GM18907 (cell line): Measurements from ENCODE around the gene MICAL3.
"Not testable (repeated sequence)": the region's sequence is repeated elsewhere in the genome, so short reads cannot be mapped to it uniquely, and the experiment has no call there.

Source experiments
- ATAC-seq: cut with Tn5 transposase; IDR thresholded peaks from one replicate; pipeline ENCODE4 v1.9.1; 2021; ENCODE audit warnings: mild to moderate bottlenecking, moderate library complexity; ENCODE audit not compliant: unreplicated experiment

Gene MICAL3

GRCh38 chr22:18034076-18034475 lies 9.7 kb upstream of the MICAL3 start:
- no peak for ATAC-seq

GRCh38 chr22:18033204-18033998 lies 9.0 kb upstream of the MICAL3 start:
- no peak for ATAC-seq

- no peak for ATAC-seq
These were observed 8.2 kb upstream of the MICAL3 start for GRCh38 chr22:18032455-18033101.

- no peak for ATAC-seq
These were observed 7.5 kb upstream of the MICAL3 start for GRCh38 chr22:18031695-18032454.

- no peak for ATAC-seq
These were observed 5.4 kb upstream of the MICAL3 start for GRCh38 chr22:18029686-18030267.

GRCh38 chr22:18028817-18029527 lies 4.6 kb upstream of the MICAL3 start:
- no peak for ATAC-seq

GRCh38 chr22:18025898-18026297 lies 1.5 kb upstream of the MICAL3 start:
- not testable (repeated sequence) for ATAC-seq

- ATAC-seq: no peak
These were observed 777 bp upstream of the MICAL3 start for GRCh38 chr22:18024956-18025720.

- ATAC-seq: no peak
These were observed 669 bp downstream of the MICAL3 start for GRCh38 chr22:18023509-18024275.

GRCh38 chr22:18022876-18023275 lies 1.5 kb downstream of the MICAL3 start:
- ATAC-seq: no peak

GRCh38 chr22:18021431-18021830 lies 2.9 kb downstream of the MICAL3 start:
- ATAC-seq: no peak

GRCh38 chr22:18020743-18021142 lies 3.6 kb downstream of the MICAL3 start:
- ATAC-seq: not testable (repeated sequence)

GRCh38 chr22:18013947-18014346 lies 10.4 kb downstream of the MICAL3 start:
- no peak for ATAC-seq

- no peak for ATAC-seq
These were observed 10.9 kb downstream of the MICAL3 start for GRCh38 chr22:18013436-18013835.

GRCh38 chr22:18012531-18012930 lies 11.8 kb downstream of the MICAL3 start:
- no peak for ATAC-seq

- ATAC-seq: no peak
These were observed 14.1 kb downstream of the MICAL3 start for GRCh38 chr22:18010266-18010665.

- ATAC-seq: no peak
These were observed 16.2 kb downstream of the MICAL3 start for GRCh38 chr22:18008136-18008535.

GRCh38 chr22:18005201-18005926 lies 19.0 kb downstream of the MICAL3 start:
- no peak for ATAC-seq
